Erythroblast (primary cell): ENCODE measurements around the gene GMPR.

Experiments
- GATA1 ChIP-seq: IDR thresholded peaks from 2 replicates; pipeline ENCODE4 v1.6.1; 2011; ENCODE audit warnings: low read depth, mild to moderate bottlenecking, control low read depth, low read length, moderate library complexity
- POLR2A ChIP-seq: IDR thresholded peaks from 2 replicates; pipeline ENCODE4 v1.6.1; 2011; ENCODE audit warnings: mild to moderate bottlenecking, low read length

- TF ChIP-seq POLR2A (no peak), GATA1 (no peak)
Measured at GRCh38 chr6:16296061-16296670, 57.8 kb downstream of the GMPR start.
